Fibroblast of lung (primary cell): ENCODE measurements around the gene HOXD9. TPM values are rescaled to one million over a fixed set of nuclear protein-coding genes. Genes with fewer than 3 reads are reported as not detected.

Source experiments
- DNase-seq, 2 donors: peaks; one replicate each; pipeline versions ENCODE4 v3.0.0 to v3.0.0-alpha.2; 2010; ENCODE audit warnings: low read depth in 2 of 2
- H2AFZ ChIP-seq: 2 replicates; pipeline ENCODE4 v1.5.1; 2012; ENCODE audit warnings: low read length, control low read depth, inconsistent platforms
- H3K27ac ChIP-seq: 2 replicates; pipeline ENCODE4 v1.5.1; 2011; ENCODE audit warnings: low read length, control low read depth; ENCODE audit not compliant: insufficient read depth
- H3K27me3 ChIP-seq: 2 replicates; pipeline ENCODE4 v1.5.1; 2011; ENCODE audit warnings: mild to moderate bottlenecking, low read length; ENCODE audit not compliant: control insufficient read depth, insufficient read depth
- H3K36me3 ChIP-seq: 2 replicates; pipeline ENCODE4 v1.5.1; 2011; ENCODE audit warnings: low read length; ENCODE audit not compliant: control insufficient read depth, insufficient read depth
- H3K4me1 ChIP-seq: 2 replicates; pipeline ENCODE4 v1.5.1; 2011; ENCODE audit warnings: low read length; ENCODE audit not compliant: control insufficient read depth, insufficient read depth; ENCODE audit errors: extremely low read depth
- H3K4me2 ChIP-seq: 2 replicates; pipeline ENCODE4 v1.5.1; 2011; ENCODE audit warnings: low read length, control low read depth; ENCODE audit not compliant: insufficient read depth; ENCODE audit errors: extremely low read depth
- H3K4me3 ChIP-seq, 4 experiments: fragments of 200-600 bp in 1 of 4; sonication (generic) in 1 of 4; replicated peaks in 1 of 4; 2 replicates each; pipeline ENCODE4 v1.5.1; 2011 to 2016; ENCODE audit warnings: low read length in 4 of 4, low read depth in 3 of 4, mild to moderate bottlenecking in 3 of 4, control low read depth in 2 of 4, inconsistent platforms in 1 of 4, mixed read lengths in 1 of 4; ENCODE audit not compliant: insufficient read depth in 1 of 4; ENCODE audit errors: control extremely low read depth in 1 of 4
- H3K79me2 ChIP-seq: 2 replicates; pipeline ENCODE4 v1.5.1; 2012; ENCODE audit warnings: mild to moderate bottlenecking, low read length, inconsistent platforms; ENCODE audit not compliant: control insufficient read depth, insufficient read depth
- H3K9ac ChIP-seq: 2 replicates; pipeline ENCODE4 v1.5.1; 2011; ENCODE audit warnings: mild to moderate bottlenecking, low read length, control low read depth; ENCODE audit not compliant: insufficient read depth
- H3K9me3 ChIP-seq: 2 replicates; pipeline ENCODE4 v1.5.1; 2012; ENCODE audit warnings: low read depth, low read length; ENCODE audit not compliant: control insufficient read depth, insufficient read depth
- H4K20me1 ChIP-seq: 2 replicates; pipeline ENCODE4 v1.5.1; 2011; ENCODE audit warnings: low read length; ENCODE audit not compliant: control insufficient read depth, insufficient read depth; ENCODE audit errors: extremely low read depth
- EZH2 ChIP-seq: IDR thresholded peaks from 2 replicates; pipeline ENCODE4 v1.5.1; 2012; ENCODE audit warnings: low read length, control low read depth, mild to moderate bottlenecking; ENCODE audit errors: missing control alignments
- polyA plus RNA-seq, 2 donors: library from polyadenylated mRNA; depleted of rRNA in 1 of 2; stranded (reverse) in 1 of 2; unstranded in 1 of 2; fragments of >200 nt; gene quantifications; 2 replicates each; pipeline ENCODE4 v1.2.1, GENCODE V29; 2011 to 2012; ENCODE audit warnings: missing spikeins in 1 of 2
- total RNA-seq: library from RNA; depleted of rRNA; stranded (reverse); fragments of >200 nt; gene quantifications from 2 replicates; pipeline ENCODE4 v1.2.1, GENCODE V29; 2014
- TF ChIP-seq, protein P1 (sequence below), 2 donors: IDR thresholded peaks in 1 of 2; conservative IDR thresholded peaks in 1 of 2; 1 replicate in 1 of 2; 2 replicates in 1 of 2; pipeline ENCODE4 v1.5.1; 2011 to 2012; ENCODE audit warnings: low read length in 2 of 2, control low read depth in 1 of 2, inconsistent platforms in 1 of 2, low read depth in 1 of 2, mild to moderate bottlenecking in 1 of 2

HOXD9 gene
- total and polyA plus RNA-seq, 2 donors (not counting 1 experiment from before 2014, with no cell fraction given), result not detected

DNA sequence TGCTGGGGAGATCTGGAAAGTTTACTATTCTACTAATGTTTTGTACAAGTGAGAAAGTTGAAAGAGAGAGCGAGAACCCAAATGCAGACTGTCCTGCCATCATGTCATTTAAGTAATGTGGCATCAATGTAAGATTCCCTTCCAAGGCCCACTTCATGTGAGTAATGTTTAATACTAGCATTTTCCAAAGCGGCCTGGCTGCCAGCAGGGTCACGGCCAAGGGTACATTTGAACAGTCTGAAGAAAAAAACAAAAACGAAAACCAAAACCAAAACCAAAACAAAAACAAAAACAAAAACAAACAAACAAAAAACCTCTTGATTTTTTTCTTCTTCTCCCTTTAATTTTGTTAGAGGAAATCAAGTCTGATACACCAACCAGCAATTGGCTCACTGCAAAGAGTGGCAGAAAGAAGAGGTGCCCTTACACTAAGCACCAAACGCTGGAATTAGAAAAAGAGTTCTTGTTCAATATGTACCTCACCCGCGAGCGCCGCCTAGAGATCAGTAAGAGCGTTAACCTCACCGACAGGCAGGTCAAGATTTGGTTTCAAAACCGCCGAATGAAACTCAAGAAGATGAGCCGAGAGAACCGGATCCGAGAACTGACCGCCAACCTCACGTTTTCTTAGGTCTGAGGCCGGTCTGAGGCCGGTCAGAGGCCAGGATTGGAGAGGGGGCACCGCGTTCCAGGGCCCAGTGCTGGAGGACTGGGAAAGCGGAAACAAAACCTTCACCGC lies 3.7 kb upstream of the HOXD9 start:
- Histone ChIP-seq H3K4me2 (no peak overlapping the region), H3K9ac (no peak overlapping the region), H3K27ac (no peak overlapping the region), H3K9me3 (no peaks in the 10 kb centered on the region), H3K27me3 (peaks cover 95% of the 10 kb centered on the region), H2AFZ (no peak overlapping the region), H3K36me3 (no peaks in the 10 kb centered on the region), H3K79me2 (no peaks in the 10 kb centered on the region), H4K20me1 (no peaks in the 10 kb centered on the region), H3K4me1 (no peaks in the 10 kb centered on the region), H3K4me3 (no peak overlapping the region)
- no peak for TF ChIP-seq EZH2
- TF ChIP-seq, protein P1, sequence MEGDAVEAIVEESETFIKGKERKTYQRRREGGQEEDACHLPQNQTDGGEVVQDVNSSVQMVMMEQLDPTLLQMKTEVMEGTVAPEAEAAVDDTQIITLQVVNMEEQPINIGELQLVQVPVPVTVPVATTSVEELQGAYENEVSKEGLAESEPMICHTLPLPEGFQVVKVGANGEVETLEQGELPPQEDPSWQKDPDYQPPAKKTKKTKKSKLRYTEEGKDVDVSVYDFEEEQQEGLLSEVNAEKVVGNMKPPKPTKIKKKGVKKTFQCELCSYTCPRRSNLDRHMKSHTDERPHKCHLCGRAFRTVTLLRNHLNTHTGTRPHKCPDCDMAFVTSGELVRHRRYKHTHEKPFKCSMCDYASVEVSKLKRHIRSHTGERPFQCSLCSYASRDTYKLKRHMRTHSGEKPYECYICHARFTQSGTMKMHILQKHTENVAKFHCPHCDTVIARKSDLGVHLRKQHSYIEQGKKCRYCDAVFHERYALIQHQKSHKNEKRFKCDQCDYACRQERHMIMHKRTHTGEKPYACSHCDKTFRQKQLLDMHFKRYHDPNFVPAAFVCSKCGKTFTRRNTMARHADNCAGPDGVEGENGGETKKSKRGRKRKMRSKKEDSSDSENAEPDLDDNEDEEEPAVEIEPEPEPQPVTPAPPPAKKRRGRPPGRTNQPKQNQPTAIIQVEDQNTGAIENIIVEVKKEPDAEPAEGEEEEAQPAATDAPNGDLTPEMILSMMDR (conservative IDR thresholded peaks at IDR 0.05 in 1 of 2, IDR thresholded peaks at IDR 0.05 in 1 of 2; ENCODE audit: low read depth in 1 of 2, low read length in 2 of 2), result peak; percentile 13 to 24
- no peak for DNase-seq

DNA sequence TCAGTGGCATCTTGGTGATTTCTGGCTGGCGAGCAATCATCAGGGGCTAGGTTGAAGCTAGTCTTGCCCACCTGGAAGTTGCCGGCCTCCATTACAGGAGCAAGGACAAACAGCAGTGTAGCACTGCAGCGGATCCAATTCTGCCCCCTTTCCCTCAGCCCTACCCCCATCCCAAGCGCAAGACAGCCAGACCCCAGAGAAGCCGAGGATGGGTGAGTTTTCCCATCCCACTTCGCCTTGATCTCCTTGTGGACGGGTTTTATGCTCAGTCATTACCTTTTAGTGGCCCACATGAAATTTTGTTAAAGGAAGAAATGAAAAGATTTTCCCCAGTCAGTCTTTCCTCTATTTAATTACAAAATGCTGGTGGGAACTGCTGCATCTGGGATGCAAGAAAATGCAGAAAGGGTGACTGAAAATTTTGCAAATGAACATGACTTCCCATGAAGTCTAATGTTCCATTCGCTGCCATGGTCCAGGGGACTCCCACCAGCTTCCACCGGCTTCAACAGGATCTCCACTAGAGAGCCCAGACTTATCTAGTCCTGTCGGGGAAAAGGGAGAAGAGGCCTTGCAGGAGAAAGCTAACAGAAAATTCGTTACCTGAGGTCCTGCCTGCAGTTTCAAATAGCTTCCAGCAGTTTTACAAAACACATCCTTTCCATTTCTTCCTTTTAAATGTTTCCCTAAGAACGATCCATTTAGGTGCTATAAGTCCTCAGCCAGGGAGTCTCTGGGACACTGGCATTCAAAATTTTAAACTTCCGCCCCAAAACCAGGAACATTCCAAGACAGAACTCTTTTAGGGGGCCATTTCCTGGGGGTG lies 1.9 kb upstream of the HOXD9 start:
- H3K79me2 ChIP-seq, result no peaks in the 10 kb centered on the region
- H3K27me3 ChIP-seq, result peaks cover 95% of the 10 kb centered on the region
- H3K27ac ChIP-seq, result no peak overlapping the region
- no peak for DNase-seq
- H3K9ac ChIP-seq, result no peak overlapping the region
- no peaks in the 10 kb centered on the region for H3K36me3 ChIP-seq
- no peak overlapping the region for H3K4me2 ChIP-seq
- TF ChIP-seq EZH2, result peak; percentile 18
- TF ChIP-seq, protein P1 (conservative IDR thresholded peaks at IDR 0.05 in 1 of 2, IDR thresholded peaks at IDR 0.05 in 1 of 2; ENCODE audit: low read depth in 1 of 2, low read length in 2 of 2), result no peak
- no peak overlapping the region for H2AFZ ChIP-seq
- no peaks in the 10 kb centered on the region for H3K4me1 ChIP-seq
- H3K9me3 ChIP-seq, result no peaks in the 10 kb centered on the region
- no peaks in the 10 kb centered on the region for H4K20me1 ChIP-seq
- H3K4me3 ChIP-seq, result no peak overlapping the region
